ENCODE measurements around the gene HPSE2. TPM values are rescaled to one million over a fixed set of nuclear protein-coding genes. Genes with fewer than 3 reads are reported as not detected.

Gene HPSE2
- total and polyA plus RNA-seq, 12 donors, result 0.04 to 0.24 (median 0.13) TPM; not detected in 6

GRCh38 chr10:98899018-98899417, 336.6 kb downstream of the HPSE2 start:
- Histone ChIP-seq H3K27ac (no peak overlapping the region), H3K4me1 (no peaks in the 10 kb centered on the region), H3K27me3 (no peaks in the 10 kb centered on the region), H3K9me3 (no peaks in the 10 kb centered on the region), H3K4me3 (no peak overlapping the region), H3K36me3 (no peaks in the 10 kb centered on the region)
- ATAC-seq (no peak), DNase-seq (no peak)
- intact Hi-C loops (cut with DNase I), result no loop called here
- 55 to 66% methylated on average over 3 of the region's 3 CpGs for WGBS, 2 donors
- no peak for TF ChIP-seq CTCF (IDR thresholded peaks at IDR 0.05)

- WGBS, 2 donors, result 74 to 78% methylated on average over 1 of the region's 1 CpG
- Histone ChIP-seq H3K36me3 (no peaks in the 10 kb centered on the region), H3K27ac (no peak overlapping the region), H3K27me3 (peaks cover 0 to 7% (median 0%) of the 10 kb centered on the region in 7 donors), H3K9me3 (no peaks in the 10 kb centered on the region), H3K4me1 (no peaks in the 10 kb centered on the region), H3K4me3 (no peak overlapping the region)
- DNase-seq (no peak), ATAC-seq (no peak)
- no peak for TF ChIP-seq CTCF (IDR thresholded peaks at IDR 0.05)
- intact Hi-C loops (cut with DNase I), result no loop called here
Measured at GRCh38 chr10:98892523-98892922, 343.1 kb downstream of the HPSE2 start.

- Histone ChIP-seq H3K4me1 (no peaks in the 10 kb centered on the region), H3K27me3 (peaks cover 0 to 5% (median 0%) of the 10 kb centered on the region in 7 donors), H3K4me3 (no peak overlapping the region), H3K9me3 (no peaks in the 10 kb centered on the region), H3K36me3 (no peaks in the 10 kb centered on the region), H3K27ac (no peak overlapping the region)
- intact Hi-C loops (cut with DNase I), result no loop called here
- ATAC-seq (no peak), DNase-seq (no peak)
- no peak for TF ChIP-seq CTCF (IDR thresholded peaks at IDR 0.05)
- WGBS, 2 donors, result 61 to 71% methylated on average over 1 of the region's 1 CpG
Measured at GRCh38 chr10:98886686-98887085, 349.0 kb downstream of the HPSE2 start.

GRCh38 chr10:98885378-98885777, 350.3 kb downstream of the HPSE2 start:
- Histone ChIP-seq H3K4me1 (no peaks in the 10 kb centered on the region), H3K4me3 (no peak overlapping the region), H3K9me3 (no peaks in the 10 kb centered on the region), H3K36me3 (no peaks in the 10 kb centered on the region), H3K27me3 (no peaks in the 10 kb centered on the region), H3K27ac (no peak overlapping the region)
- intact Hi-C loops (cut with DNase I), result no loop called here
- TF ChIP-seq CTCF (IDR thresholded peaks at IDR 0.05), result no peak
- DNase-seq (no peak), ATAC-seq (no peak)

- DNase-seq, result no peak
- no peaks in the 10 kb centered on the region for H3K36me3 ChIP-seq
- H3K4me3 ChIP-seq, result no peak overlapping the region
- H3K9me3 ChIP-seq, result no peaks in the 10 kb centered on the region
- H3K27ac ChIP-seq, result no peak overlapping the region
- WGBS, 2 donors, result 86 to 93% methylated on average over 1 of the region's 1 CpG
- H3K27me3 ChIP-seq, result no peaks in the 10 kb centered on the region
- no peaks in the 10 kb centered on the region for H3K4me1 ChIP-seq
- TF ChIP-seq CTCF (IDR thresholded peaks at IDR 0.05), result no peak
- intact Hi-C loops (cut with DNase I), result no loop called here
- ATAC-seq, result no peak
Measured at GRCh38 chr10:98881789-98882188, 353.9 kb downstream of the HPSE2 start.

All from heart right ventricle (tissue), 16 donors.